GM18867 (cell line): Measurements from ENCODE around the gene KCNN2.

Source experiments
- ATAC-seq: cut with Tn5 transposase; IDR thresholded peaks from one replicate; pipeline ENCODE4 v1.9.1; 2021; ENCODE audit warnings: mild to moderate bottlenecking, moderate library complexity; ENCODE audit not compliant: unreplicated experiment

Gene KCNN2

DNA sequence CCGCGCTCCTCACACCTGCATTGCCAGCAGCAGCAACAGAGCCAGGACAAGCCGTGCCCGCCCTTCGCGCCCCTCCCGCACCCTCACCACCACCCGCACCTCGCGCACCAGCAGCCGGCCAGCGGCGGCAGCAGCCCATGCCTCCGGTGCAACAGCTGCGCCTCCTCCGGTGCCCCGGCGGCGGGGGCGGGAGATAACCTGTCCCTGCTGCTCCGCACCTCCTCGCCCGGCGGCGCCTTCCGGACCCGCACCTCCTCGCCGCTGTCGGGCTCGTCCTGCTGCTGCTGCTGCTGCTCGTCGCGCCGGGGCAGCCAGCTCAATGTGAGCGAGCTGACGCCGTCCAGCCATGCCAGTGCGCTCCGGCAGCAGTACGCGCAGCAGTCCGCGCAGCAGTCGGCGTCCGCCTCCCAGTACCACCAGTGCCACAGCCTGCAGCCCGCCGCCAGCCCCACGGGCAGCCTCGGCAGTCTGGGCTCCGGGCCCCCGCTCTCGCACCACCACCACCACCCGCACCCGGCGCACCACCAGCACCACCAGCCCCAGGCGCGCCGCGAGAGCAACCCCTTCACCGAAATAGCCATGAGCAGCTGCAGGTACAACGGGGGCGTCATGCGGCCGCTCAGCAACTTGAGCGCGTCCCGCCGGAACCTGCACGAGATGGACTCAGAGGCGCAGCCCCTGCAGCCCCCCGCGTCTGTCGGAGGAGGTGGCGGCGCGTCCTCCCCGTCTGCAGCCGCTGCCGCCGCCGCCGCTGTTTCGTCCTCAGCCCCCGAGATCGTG, 517 bp downstream of the KCNN2 start:
- ATAC-seq: peak; percentile 24

- ATAC-seq: no peak
Measured at GRCh38 chr5:114362977-114363761, 1.3 kb downstream of the KCNN2 start.

- no peak for ATAC-seq
Measured at GRCh38 chr5:114363837-114364236, 2.0 kb downstream of the KCNN2 start.

DNA sequence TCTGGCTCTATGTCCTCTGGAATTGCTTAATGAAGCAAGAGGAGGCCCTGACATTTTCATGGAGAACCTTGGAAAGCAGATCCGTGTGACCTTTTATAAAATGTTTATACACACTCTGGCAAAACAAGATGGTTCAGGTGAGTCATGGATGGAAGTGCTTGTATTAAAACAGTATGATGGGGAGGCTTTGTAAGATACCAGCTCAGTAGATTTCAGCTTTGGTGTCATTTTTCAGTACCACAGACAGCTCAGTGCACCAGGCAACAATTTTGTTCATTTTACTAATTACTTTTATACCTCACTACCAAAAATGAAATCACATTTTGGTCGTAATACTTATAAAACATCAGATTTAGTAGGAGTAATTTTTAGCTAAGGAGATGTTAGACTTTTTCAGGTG, 5.2 kb downstream of the KCNN2 start:
- ATAC-seq: no peak

DNA sequence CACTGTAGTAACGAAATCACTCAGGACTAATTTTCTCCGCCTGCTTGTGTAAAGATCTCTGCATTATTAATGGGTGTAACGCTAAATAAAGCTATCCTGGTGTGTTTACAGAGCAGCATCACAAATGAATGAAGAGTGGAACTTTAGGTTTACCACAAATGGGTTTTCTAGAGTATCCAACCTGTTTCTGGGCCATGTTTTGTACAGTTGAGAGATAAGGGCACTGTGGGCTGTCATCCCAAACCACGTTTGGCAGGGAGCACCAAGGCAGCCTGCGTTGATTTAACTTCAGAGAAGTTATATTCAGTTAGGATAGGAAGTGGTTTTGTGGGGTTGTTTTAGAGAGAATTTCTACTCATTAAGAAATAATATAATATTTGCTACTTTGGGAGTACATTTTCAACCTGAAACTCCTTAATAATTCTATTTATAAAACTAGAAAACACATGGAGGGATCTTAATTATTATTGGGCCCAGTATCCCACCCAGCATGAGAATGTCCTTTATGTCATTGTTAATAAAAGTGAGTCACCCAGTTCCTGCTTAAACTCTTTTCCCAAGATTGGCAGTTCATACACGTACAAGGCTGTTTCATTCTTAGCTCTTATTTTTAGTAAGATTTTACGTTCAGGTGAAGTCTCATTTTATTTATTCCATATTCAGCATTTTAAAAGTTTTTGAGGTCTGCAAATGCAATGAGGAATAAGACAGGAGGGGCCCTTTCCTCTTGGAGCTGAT, 8.0 kb downstream of the KCNN2 start:
- no peak for ATAC-seq

- ATAC-seq: no peak
Measured at GRCh38 chr5:114377050-114377844, 15.4 kb downstream of the KCNN2 start.

DNA sequence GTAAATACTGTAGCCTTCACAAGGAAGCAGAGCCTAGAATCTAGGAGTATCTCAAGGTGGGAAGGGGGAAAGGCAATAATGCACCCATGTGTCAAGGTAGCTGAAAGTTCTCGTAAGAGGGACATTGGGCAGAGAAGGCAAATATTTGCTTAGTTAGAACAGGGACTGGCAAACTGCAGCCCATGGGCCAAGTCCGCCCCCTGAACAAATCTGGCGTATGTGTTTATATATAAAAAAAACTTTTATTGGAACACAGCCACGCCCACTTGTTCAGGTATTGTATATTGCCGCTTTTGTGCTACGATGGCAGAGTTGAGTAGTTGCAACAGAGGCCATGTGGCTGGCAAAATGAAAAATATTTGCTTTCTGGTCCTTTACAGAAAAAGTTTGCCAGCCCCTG, 16.1 kb downstream of the KCNN2 start:
- ATAC-seq: no peak

DNA sequence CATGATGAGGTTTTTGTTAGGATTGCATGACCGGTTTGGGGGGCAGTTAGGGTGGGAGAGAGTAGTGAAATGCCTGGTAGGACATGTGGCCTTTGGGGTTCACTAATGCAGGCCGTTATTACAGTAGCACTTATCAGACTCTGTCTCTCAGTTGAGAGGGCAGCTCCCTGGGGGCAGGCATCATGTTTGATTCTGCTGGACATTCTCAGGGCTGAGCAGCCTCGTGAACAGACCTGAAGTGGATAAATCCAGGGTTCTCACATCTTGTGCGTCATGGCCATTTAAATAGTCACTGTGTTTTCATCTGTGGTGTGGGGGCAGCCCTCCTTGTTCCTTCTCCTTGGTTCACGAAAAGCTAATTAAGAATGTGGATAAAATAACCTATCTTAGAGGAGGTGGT, 18.9 kb downstream of the KCNN2 start:
- no peak for ATAC-seq

DNA sequence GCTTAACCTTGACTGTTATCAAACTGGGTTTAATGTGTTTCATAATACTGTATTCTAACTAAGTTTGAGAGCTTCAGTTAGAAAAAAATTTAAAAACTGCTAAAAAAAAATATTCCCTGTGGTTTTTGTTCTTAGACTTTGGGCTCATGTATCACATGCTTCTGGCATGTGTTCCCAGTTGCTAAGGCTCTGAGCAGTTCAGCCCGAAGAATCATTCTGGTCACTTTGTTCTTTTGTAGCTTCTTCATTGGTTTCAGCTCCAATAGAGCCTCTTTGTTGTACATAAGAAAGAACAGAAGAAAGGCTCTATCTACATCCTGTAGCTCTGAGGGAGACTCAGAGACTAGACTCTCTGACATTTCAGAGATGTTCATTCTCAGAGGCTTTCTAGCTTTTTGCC, 25.6 kb downstream of the KCNN2 start:
- ATAC-seq: no peak

- ATAC-seq: no peak
Measured at GRCh38 chr5:114390431-114390830, 28.6 kb downstream of the KCNN2 start.

DNA sequence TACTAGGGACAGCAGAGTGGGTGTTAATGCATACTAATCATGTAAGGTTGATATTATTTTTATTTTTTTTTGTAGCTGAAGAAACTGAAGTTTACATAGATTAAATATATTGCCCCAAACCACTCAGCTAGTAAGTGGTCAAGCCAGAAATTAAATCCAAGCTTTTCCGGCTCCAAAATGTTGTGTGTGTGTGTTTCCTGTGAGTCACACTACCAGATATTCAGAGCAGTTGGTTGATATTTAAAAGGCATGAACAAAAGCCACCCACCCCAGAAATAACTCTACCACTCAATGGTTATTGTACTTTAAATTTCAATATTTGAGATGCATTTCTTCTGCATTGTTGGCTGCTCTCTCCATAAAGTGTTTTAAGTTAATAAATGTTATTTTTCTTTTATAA, 29.5 kb downstream of the KCNN2 start:
- ATAC-seq: no peak

- ATAC-seq: no peak
Measured at GRCh38 chr5:114393159-114393558, 31.3 kb downstream of the KCNN2 start.

DNA sequence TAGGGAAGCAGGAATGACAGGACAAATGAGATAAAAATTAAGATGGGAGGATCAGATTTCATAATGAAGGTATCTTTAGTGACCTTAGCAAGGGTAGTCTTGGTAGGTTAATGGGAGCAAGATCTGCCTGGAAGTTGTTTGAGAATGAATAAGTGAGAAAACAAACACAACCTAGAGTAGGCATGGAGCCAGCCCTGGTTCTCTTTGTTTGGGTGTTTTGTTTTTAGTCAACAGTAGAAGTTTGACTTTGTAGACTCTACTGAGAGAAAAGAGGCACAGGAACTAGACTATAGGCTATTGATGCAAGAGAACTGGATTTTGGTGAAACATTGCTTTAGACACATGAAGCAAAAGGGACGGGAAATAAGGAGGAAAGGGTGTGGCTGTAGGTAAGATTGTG, 40.3 kb downstream of the KCNN2 start:
- no peak for ATAC-seq

- ATAC-seq: no peak
Measured at GRCh38 chr5:114407783-114408182, 45.9 kb downstream of the KCNN2 start.

DNA sequence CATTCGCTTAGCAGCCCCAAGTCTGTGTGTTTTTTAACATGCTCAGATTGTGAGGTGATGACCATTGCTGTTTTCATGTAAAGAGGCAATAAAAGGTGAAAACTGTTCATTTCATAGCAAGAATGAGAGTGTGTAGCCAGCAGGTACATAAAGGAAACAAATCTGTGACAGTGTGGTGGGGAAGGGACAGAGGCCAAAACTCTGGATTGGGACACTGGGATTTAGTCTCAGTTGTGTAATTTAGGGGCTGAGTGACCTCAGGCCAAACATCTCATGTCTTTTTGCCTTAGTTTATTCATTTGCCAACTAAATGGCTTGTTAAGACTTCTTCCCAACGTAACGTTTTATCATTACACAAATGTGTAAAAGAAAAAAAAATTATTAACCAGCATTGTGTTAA, 47.0 kb downstream of the KCNN2 start:
- ATAC-seq: no peak

DNA sequence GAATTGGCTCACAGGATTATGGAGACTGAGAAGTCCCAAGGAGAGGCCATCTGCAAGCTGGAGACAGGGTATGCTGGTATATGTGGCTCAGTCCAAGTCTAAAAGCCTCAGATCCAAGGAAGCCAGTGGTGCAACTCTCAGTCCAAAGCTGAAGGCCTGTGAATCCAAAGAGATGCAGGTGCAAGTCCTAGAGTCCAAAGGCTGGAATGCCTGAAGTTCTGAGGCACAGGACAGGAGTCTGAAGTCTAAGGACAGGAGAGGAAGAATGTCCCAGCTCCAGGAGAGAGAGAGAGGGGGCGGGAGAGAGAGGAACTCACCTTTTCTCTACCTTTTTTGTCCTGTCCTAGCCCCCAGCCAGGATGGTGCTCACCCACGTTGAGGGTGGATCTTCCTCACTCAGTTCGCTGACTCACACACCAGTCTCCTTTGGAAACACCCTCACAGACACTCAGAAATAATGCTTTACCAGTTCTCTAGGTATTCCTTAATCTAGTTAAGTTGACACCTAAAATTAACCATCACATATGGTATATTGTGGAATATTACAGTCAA, 49.6 kb downstream of the KCNN2 start:
- no peak for ATAC-seq

DNA sequence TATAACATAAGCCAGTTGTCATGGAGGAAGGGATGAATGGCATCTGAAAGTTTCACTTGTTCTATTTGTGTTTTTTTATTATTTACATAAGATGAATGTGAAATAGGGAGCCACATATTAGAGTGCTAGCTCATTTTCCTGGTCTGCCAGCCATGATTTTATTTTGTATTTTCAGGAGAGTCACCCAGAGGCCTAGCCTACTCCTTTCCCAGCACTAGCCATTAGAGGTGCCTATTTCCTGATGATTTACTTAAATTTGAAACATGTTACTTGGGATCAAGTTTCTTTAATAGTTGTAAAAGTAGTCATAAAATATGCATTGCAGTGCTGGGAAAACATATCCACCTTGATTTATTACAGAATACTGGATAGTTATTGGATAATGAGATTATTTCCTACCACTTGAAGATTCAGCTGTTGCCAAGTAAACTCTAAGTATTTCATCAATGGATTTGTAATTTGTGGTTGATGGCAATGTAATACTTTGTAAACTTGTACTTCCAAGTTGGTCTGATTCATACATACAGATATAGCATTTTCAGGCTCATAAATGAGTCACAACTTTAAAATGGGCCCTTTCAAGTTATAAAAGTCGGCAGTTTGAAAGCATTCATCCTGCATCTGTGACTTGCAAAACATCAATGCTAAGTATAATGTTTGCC, 50.8 kb downstream of the KCNN2 start:
- no peak for ATAC-seq

DNA sequence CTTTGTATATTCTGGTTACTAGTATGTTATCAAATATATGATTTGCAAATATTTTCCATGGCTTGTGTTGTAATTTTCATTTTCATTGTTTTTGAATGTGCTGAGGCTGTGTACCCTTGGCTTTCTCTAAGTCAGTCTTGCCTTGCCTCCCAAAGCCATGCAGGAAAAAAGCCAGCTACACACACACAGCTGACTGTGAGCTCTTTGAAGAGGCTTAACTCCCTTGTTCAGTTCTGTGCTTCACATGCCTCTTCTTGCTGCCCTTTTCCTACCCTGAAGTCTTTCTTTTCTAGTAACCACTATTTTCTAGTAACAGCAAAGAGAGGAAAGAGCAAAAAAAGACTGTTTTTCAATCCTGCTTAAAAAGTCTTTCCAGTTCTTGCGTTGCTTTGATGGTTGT, 53.9 kb downstream of the KCNN2 start:
- no peak for ATAC-seq

GRCh38 chr5:114416254-114416653, 54.4 kb downstream of the KCNN2 start:
- ATAC-seq: no peak

DNA sequence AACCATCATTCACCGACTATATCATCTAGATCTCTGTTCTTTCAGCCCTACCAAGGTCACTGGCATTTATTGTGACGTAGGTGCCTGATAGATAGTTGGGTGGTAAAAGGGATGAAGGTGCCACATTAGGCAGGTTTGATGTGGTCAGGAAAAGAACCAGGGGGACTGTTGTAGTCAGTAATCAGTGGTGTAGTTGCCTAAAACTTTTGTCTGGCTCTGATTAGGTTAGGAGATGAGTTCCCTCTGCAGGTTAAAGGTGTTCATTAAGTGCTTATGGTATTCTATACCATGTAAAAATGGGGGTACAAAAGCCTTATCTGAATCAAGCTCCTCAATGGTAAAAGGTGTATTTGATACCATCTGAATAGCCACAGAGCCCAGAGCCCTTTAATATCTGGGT, 55.6 kb downstream of the KCNN2 start:
- no peak for ATAC-seq
